Endothelial cell (in vitro differentiated cells): ENCODE measurements around the gene PTPN1. TPM values are rescaled to one million over a fixed set of nuclear protein-coding genes. Genes with fewer than 3 reads are reported as not detected.

Source experiments
- DNase-seq: peaks from one replicate; pipeline ENCODE4 v3.0.0; 2021; ENCODE audit warnings: low spot score
- H3K27ac Mint-ChIP-seq: one replicate; pipeline ENCODE4 v1.8.0; 2021; ENCODE audit warnings: mixed read lengths, inconsistent platforms; ENCODE audit not compliant: unreplicated experiment
- H3K27me3 Mint-ChIP-seq: one replicate; pipeline ENCODE4 v1.8.0; 2021; ENCODE audit warnings: mild to moderate bottlenecking, moderate library complexity, mixed read lengths, inconsistent platforms; ENCODE audit not compliant: unreplicated experiment
- H3K36me3 Mint-ChIP-seq: one replicate; pipeline ENCODE4 v1.8.0; 2021; ENCODE audit warnings: mild to moderate bottlenecking, low read depth, mixed read lengths, inconsistent platforms; ENCODE audit not compliant: unreplicated experiment
- H3K4me1 Mint-ChIP-seq: one replicate; pipeline ENCODE4 v1.8.0; 2021; ENCODE audit warnings: mild to moderate bottlenecking, mixed read lengths, inconsistent platforms; ENCODE audit not compliant: unreplicated experiment
- H3K4me3 Mint-ChIP-seq: one replicate; pipeline ENCODE4 v1.8.0; 2021; ENCODE audit warnings: mild to moderate bottlenecking, mixed read lengths, inconsistent platforms; ENCODE audit not compliant: unreplicated experiment
- H3K9me3 Mint-ChIP-seq: one replicate; pipeline ENCODE4 v1.8.0; 2021; ENCODE audit warnings: mixed read lengths, inconsistent platforms; ENCODE audit not compliant: unreplicated experiment
- total RNA-seq: library from RNA; stranded (reverse); fragmentation: NEBNext Ultra II Directional; extraction: Animal tissue kit (Norgen Biotek cat#: 25700); gene quantifications from one replicate; pipeline ENCODE4 v1.2.1, GENCODE V29; 2021; ENCODE audit not compliant: unreplicated experiment
- TF ChIP-seq, protein P1 (sequence below): fragments of 200-600 bp; sonication (generic); IDR thresholded peaks from one replicate; pipeline ENCODE4 v1.5.0; 2021; ENCODE audit warnings: antibody characterized with exemption; ENCODE audit not compliant: unreplicated experiment

The PTPN1 gene
- total RNA-seq, 1 donor from 2014 or later: 46.0 TPM

DNA sequence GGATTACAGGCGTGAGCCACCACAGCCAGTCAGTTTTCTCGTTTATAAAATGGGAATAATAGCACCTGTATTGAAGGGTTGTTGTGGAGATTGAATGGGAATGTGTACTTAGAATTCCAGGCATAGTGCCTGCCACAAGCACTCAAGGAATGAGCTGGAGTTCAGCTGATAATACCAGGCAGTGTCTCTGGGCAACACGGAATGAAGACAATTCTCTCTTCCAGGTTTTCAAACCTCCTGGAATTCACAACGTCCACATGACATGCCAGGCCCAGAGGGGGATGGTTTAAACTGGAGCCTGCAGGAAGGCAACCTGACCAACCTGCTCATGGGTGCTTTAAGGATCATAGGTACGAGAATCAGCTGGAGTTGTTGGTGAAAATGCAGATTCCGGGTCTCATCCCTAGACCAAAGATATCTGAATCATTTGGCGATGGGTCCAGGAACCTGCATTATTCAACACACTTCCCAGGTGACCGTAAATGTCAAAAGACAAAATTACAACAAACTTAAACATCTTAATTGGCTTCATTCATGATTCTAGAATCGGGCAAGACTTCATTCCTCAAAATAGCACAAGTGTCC lies 1.9 kb upstream of the PTPN1 start:
- no peak overlapping the region for H3K27ac Mint-ChIP-seq
- no peaks in the 10 kb centered on the region for H3K36me3 Mint-ChIP-seq
- H3K27me3 Mint-ChIP-seq: peaks cover 13% of the 10 kb centered on the region
- TF ChIP-seq, protein P1, sequence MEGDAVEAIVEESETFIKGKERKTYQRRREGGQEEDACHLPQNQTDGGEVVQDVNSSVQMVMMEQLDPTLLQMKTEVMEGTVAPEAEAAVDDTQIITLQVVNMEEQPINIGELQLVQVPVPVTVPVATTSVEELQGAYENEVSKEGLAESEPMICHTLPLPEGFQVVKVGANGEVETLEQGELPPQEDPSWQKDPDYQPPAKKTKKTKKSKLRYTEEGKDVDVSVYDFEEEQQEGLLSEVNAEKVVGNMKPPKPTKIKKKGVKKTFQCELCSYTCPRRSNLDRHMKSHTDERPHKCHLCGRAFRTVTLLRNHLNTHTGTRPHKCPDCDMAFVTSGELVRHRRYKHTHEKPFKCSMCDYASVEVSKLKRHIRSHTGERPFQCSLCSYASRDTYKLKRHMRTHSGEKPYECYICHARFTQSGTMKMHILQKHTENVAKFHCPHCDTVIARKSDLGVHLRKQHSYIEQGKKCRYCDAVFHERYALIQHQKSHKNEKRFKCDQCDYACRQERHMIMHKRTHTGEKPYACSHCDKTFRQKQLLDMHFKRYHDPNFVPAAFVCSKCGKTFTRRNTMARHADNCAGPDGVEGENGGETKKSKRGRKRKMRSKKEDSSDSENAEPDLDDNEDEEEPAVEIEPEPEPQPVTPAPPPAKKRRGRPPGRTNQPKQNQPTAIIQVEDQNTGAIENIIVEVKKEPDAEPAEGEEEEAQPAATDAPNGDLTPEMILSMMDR: no peak
- no peak for DNase-seq
- H3K4me3 Mint-ChIP-seq: peak overlapping the region; percentile 60
- peaks cover 38% of the 10 kb centered on the region for H3K4me1 Mint-ChIP-seq
- H3K9me3 Mint-ChIP-seq: no peaks in the 10 kb centered on the region

DNA sequence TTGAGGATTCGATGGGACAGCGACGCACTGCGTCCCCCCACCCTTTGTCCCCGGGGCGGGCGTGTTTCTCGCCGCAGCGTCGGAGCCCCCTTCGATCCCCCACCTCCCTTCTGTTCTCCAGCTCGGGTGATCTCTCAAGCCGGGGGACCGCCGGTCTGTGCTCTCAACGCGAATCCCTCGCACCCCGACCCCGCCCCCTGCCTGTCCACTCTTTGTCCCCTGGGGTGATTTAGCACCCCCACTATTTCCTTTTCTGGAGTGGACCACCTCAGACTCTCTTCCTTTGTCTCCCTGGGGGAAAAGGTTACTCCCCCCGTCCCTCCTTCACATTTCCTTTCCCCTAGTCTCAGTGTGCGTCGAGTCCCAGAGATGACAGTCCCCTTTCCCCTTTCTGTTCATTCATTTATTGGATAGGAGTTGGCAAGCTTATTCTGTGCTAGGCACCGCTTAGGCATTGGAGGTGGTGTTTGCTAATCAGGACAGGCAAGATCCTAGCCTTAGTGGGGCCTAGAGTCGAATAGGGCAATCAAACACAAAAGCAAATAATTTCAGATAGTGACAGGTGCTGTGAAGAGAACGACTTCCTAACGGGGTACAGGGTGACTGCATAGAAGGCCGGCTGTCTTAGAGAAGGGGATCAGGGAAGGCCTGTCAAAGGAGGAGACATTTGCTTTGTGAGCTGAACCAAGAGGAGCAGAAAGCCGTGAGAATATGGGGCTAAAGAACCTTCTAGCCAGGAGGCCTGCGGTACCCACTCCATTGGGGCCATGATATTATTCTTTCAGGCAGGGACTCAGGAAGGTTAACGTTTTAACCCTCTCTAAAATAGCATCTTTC lies 741 bp downstream of the PTPN1 start:
- H3K9me3 Mint-ChIP-seq: no peaks in the 10 kb centered on the region
- H3K4me3 Mint-ChIP-seq: peak overlapping the region; percentile 99
- TF ChIP-seq, protein P1: no peak
- H3K27me3 Mint-ChIP-seq: peaks cover 13% of the 10 kb centered on the region
- H3K36me3 Mint-ChIP-seq: no peaks in the 10 kb centered on the region
- H3K27ac Mint-ChIP-seq: peak overlapping the region; percentile 97
- H3K4me1 Mint-ChIP-seq: peaks cover 43% of the 10 kb centered on the region
- DNase-seq: peak; percentile 33

DNA sequence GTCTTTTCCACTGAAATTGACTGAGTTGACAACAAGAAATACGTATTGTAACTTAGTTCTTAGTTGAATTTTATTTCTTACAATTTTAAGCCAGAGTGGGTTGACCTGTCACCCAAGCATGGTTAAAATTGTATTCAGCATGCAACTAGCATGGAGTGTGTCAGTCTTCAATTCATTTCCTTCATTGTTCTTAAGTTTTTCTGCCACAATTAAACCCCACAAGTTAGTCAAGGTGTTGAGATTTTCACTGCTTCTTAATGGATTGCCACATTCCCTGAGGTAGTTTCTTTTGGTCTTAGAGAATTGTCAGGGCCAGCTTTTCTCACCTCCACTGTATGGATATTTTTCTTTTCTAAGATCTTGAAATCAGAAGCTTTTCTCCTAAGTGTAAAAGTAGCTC lies 2.1 kb downstream of the PTPN1 start:
- Mint-ChIP-seq H3K36me3 (no peaks in the 10 kb centered on the region), H3K27me3 (peaks cover 13% of the 10 kb centered on the region), H3K4me1 (peaks cover 43% of the 10 kb centered on the region), H3K9me3 (no peaks in the 10 kb centered on the region), H3K4me3 (peak overlapping the region; percentile 76), H3K27ac (no peak overlapping the region)
- no peak for DNase-seq
- TF ChIP-seq, protein P1: no peak

DNA sequence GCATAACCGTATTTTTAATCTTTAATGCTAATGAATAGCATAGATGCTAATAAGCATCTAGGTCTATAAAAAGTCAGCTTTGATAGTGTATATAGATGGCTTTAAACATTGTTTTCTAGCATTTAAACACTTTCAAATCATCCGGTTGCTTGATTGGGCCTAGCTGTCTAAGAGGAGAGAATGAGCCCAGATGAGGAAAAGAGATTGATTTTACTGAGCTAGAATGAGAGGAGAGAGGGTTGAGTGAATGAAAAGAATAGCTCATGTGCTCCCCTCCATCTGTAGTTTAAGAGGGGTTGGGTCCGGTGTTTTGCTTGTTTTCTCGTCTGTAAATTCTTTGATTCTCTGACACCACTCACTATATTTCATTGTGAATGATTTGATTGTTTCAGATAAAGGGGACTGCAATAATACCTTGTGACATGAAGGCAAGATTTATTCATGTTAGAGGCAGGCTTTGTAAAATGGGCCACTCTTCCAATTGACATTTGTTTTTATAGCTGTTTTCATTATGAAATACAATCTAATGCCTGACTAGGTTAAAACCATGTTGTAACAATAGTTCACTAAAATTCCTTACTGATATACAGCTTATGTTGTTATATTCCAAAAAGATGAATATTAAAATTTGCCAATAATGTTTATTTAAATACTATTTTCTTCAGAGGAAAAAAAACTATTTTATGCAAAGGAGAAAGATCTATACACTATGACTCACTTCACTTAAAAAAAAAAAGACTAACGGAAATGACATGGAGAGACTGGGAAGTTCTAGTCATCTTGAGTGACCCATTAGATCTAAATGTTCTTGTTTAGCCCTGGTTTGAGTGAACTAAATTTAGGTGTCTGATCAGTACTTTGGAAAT lies 3.2 kb downstream of the PTPN1 start:
- TF ChIP-seq, protein P1: no peak
- Mint-ChIP-seq H3K27ac (no peak overlapping the region), H3K4me3 (peak overlapping the region; percentile 26), H3K9me3 (no peaks in the 10 kb centered on the region), H3K36me3 (no peaks in the 10 kb centered on the region), H3K4me1 (peaks cover 42% of the 10 kb centered on the region), H3K27me3 (peaks cover 13% of the 10 kb centered on the region)
- DNase-seq: no peak
